Stomach smooth muscle (tissue), 2 donors: ENCODE measurements around the gene PBX3.

Source experiments
- H3K27ac ChIP-seq: one replicate; pipeline ENCODE4 v1.7.0; 2013; ENCODE audit warnings: mild to moderate bottlenecking, low read length, inconsistent platforms
- H3K27me3 ChIP-seq, 2 donors: one replicate each; pipeline ENCODE4 v1.7.0; 2013; ENCODE audit warnings: low read length in 2 of 2; ENCODE audit not compliant: insufficient read depth in 2 of 2, control insufficient read depth in 1 of 2
- H3K36me3 ChIP-seq, 2 donors: one replicate each; pipeline ENCODE4 v1.7.0; 2013; ENCODE audit warnings: low read length in 2 of 2; ENCODE audit not compliant: control insufficient read depth in 2 of 2, insufficient read depth in 2 of 2
- H3K4me1 ChIP-seq: one replicate; pipeline ENCODE4 v1.7.0; 2013; ENCODE audit warnings: low read length; ENCODE audit not compliant: control insufficient read depth, insufficient read depth
- H3K4me3 ChIP-seq, 2 donors: one replicate each; pipeline ENCODE4 v1.7.0; 2013; ENCODE audit warnings: low read length in 2 of 2
- H3K9ac ChIP-seq, 2 donors: one replicate each; pipeline ENCODE4 v1.7.0; 2013; ENCODE audit warnings: low read length in 2 of 2, mild to moderate bottlenecking in 1 of 2
- H3K9me3 ChIP-seq, 2 donors: one replicate each; pipeline ENCODE4 v1.7.0; 2013; ENCODE audit warnings: low read length in 2 of 2; ENCODE audit not compliant: control insufficient read depth in 2 of 2
- donor health status: healthy.
- donor health status: Pancreatic carcinoma.

The PBX3 gene

DNA sequence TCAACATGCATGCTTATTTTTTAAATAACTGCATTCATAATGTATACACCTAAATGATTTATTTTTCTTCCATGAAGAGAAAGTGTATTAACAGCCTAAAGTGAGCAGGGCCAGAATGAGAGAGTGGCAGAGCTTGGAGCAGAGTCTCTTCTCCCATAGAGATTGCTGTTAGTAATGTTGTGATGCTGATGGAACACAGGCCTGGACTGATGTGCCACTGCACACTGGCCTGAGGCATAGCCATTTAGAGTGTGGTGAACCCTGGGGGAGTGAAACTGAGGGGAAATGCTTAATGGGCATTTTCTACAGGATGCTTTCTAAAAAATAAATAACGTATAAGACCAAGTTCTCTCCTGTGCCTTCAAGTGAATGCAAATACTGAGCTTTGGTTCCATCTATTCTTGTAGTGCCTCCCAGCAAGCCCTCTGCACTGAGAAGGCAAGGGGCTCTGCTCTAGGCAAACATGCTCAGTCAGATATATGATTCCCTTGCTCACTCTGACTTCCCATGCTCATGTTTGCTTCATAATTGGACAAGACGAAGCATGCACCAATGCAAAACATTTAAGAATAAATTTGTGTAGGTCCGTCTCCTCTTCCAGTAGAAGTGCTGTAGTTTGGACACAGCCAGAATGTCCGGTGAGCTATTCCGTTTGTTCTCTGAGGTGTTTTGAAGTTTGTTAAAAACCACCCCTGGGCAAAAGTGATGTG lies 185.7 kb downstream of the PBX3 start:
- Histone ChIP-seq H3K4me3 (no peak overlapping the region), H3K36me3 (peaks cover 10% of the 10 kb centered on the region in 2 donors), H3K9me3 (no peaks in the 10 kb centered on the region), H3K27ac (no peak overlapping the region), H3K9ac (no peak overlapping the region), H3K4me1 (no peaks in the 10 kb centered on the region), H3K27me3 (no peaks in the 10 kb centered on the region)

GRCh38 chr9:125942125-125942524 lies 195.0 kb downstream of the PBX3 start:
- no peak overlapping the region for H3K9ac ChIP-seq
- H3K4me3 ChIP-seq = no peak overlapping the region
- H3K27me3 ChIP-seq = no peaks in the 10 kb centered on the region
- H3K4me1 ChIP-seq = no peaks in the 10 kb centered on the region
- no peak overlapping the region for H3K27ac ChIP-seq
- peaks cover 4 to 15% of the 10 kb centered on the region in 2 donors for H3K36me3 ChIP-seq
- no peaks in the 10 kb centered on the region for H3K9me3 ChIP-seq

- Histone ChIP-seq H3K27ac (no peak overlapping the region), H3K9me3 (no peaks in the 10 kb centered on the region), H3K9ac (no peak overlapping the region), H3K36me3 (peaks cover 4 to 13% of the 10 kb centered on the region in 2 donors), H3K4me3 (no peak overlapping the region), H3K4me1 (peaks cover under 1% of the 10 kb centered on the region), H3K27me3 (no peaks in the 10 kb centered on the region)
These were observed 196.7 kb downstream of the PBX3 start for GRCh38 chr9:125943831-125944230.

DNA sequence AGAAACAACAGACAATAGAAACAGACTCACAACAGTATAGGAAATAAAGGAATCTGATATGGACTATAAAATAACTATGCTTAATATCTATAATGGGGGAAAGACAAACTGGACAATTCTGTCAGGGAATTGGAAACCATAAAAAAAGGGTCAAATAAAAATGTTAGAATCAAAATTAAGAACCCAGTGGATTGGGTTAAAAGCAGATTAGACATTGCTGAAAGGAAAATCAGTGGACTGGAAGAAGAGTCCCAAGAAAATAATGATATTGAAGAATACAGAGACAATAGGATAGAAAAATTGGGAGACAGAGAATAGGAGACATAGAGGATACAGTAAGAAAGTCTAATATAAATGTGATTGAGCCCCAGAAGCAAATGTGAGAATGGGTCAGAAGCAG lies 199.2 kb downstream of the PBX3 start:
- Histone ChIP-seq H3K9me3 (no peaks in the 10 kb centered on the region), H3K27me3 (no peaks in the 10 kb centered on the region), H3K36me3 (peaks cover 5 to 10% of the 10 kb centered on the region in 2 donors), H3K4me3 (no peak overlapping the region), H3K27ac (no peak overlapping the region), H3K4me1 (peaks cover 5% of the 10 kb centered on the region), H3K9ac (no peak overlapping the region)

DNA sequence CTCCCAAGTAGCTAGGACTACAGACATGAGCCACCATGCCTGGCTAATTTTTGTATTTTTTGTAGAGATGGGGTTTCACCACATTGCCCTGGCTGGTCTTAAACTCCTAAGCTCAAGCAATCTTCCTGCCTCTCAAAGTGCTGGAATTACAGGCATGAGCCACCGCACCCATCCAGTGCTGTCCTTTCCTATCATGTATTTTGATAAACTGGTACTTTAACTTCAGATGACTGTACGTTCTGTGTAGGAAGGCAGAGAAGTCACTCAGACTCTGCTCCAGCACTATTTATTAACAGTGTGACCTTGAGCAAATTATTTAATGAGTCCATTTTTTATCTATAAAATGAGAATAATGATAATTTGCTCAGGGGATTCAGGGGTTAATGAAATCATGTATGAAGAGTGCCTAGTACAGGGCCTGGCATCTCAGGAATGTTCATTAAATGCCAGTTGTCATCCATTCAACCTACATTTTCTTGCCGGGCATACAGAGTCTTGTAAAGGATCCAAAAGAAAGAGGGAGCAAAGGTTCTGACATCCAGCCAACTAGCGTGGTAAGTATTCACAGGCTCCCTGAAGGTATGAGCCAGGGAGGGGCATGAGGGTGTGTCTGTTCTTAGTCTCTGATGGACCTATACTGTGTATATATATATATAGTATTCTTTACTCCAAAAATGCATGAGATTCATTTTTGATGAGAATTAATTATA lies 201.9 kb downstream of the PBX3 start:
- Histone ChIP-seq H3K4me1 (peaks cover 5% of the 10 kb centered on the region), H3K27me3 (no peaks in the 10 kb centered on the region), H3K9ac (no peak overlapping the region)

GRCh38 chr9:125949703-125950460 lies 202.7 kb downstream of the PBX3 start:
- Histone ChIP-seq H3K4me1 (peaks cover 5% of the 10 kb centered on the region), H3K36me3 (peaks cover 7 to 10% of the 10 kb centered on the region in 2 donors), H3K27ac (no peak overlapping the region), H3K9me3 (no peaks in the 10 kb centered on the region), H3K27me3 (no peaks in the 10 kb centered on the region), H3K9ac (no peak overlapping the region), H3K4me3 (no peak overlapping the region)

More for the DNA sequence above, 201.9 kb downstream of the PBX3 start:
- Histone ChIP-seq H3K27ac (no peak overlapping the region), H3K9me3 (no peaks in the 10 kb centered on the region), H3K4me3 (no peak overlapping the region), H3K36me3 (peaks cover 7 to 10% of the 10 kb centered on the region in 2 donors)

DNA sequence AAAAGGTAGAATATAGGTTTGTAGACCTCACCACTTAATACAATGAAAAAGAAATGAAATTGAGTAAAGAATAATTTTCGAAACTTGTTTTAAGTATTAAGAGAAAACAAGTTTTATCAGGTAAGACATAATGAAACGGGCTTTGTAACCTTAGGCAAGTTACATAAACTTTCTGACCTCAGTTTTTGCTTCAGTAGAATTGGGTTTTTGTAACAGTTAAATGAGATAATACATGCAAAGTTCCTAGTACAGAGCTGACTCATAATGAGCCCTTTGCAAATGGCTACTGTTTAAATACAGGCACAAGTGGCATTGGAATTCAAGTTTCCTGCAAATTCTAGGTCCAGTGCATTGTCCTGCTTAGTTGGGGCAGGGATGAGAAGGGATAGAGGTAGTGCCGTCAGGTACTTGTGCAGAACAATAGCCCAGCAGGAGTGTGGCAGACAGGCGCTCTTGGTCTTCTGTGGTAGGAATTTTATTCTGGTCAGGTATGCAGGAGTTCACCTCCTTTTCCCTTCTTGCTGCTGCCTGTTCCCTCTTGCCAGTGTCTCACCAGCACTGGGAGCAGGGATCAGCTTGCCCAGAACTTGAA lies 203.8 kb downstream of the PBX3 start:
- Histone ChIP-seq H3K36me3 (peaks cover 3 to 7% of the 10 kb centered on the region in 2 donors), H3K9me3 (no peaks in the 10 kb centered on the region), H3K4me3 (no peak overlapping the region), H3K9ac (no peak overlapping the region), H3K4me1 (peaks cover 5% of the 10 kb centered on the region), H3K27ac (no peak overlapping the region), H3K27me3 (no peaks in the 10 kb centered on the region)

- peaks cover 5% of the 10 kb centered on the region for H3K4me1 ChIP-seq
These were observed 206.3 kb downstream of the PBX3 start for GRCh38 chr9:125953314-125954019.

GRCh38 chr9:125956102-125956501 lies 208.9 kb downstream of the PBX3 start:
- H3K36me3 ChIP-seq = peaks cover 0 to 18% of the 10 kb centered on the region in 2 donors
- H3K27ac ChIP-seq = no peak overlapping the region
- H3K9ac ChIP-seq = no peak overlapping the region
- H3K4me1 ChIP-seq = peaks cover 13% of the 10 kb centered on the region
- H3K27me3 ChIP-seq = no peaks in the 10 kb centered on the region
- no peaks in the 10 kb centered on the region for H3K9me3 ChIP-seq
- no peak overlapping the region for H3K4me3 ChIP-seq

More at GRCh38 chr9:125953314-125954019, 206.3 kb downstream of the PBX3 start:
- no peak overlapping the region for H3K4me3 ChIP-seq
- H3K27ac ChIP-seq = no peak overlapping the region
- H3K9me3 ChIP-seq = no peaks in the 10 kb centered on the region
- H3K27me3 ChIP-seq = no peaks in the 10 kb centered on the region
- H3K36me3 ChIP-seq = peaks cover 0 to 11% of the 10 kb centered on the region in 2 donors
- H3K9ac ChIP-seq = no peak overlapping the region

DNA sequence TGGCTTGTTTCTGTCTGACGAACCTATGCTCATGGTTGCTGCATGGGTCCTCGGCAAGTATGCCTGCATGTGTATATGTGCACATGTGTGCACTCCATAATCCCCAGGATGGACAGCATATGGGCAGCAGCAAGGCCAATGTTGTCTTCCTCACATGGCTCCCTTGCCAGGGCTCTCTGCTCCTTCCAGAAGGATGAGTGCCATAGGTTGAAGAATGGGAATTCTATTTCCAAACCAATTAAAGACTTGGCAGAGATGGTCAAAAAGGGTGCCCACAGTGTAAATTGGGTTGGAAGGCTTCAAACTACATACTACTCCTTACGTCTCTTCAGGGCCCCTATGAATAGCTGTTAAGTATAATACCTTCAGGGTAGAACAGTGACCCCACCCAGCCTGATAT lies 212.1 kb downstream of the PBX3 start:
- Histone ChIP-seq H3K9me3 (no peaks in the 10 kb centered on the region), H3K4me1 (peaks cover 13% of the 10 kb centered on the region), H3K4me3 (no peak overlapping the region), H3K9ac (no peak overlapping the region), H3K27me3 (no peaks in the 10 kb centered on the region), H3K27ac (peak overlapping the region; percentile 37), H3K36me3 (peaks cover 13 to 27% of the 10 kb centered on the region in 2 donors)
